ENCODE measurements around the gene DNMT1. TPM values are rescaled to one million over a fixed set of nuclear protein-coding genes. Genes with fewer than 3 reads are reported as not detected.

The DNMT1 gene
- total RNA-seq, 1 experiment from 2014 or later: 227 TPM

DNA sequence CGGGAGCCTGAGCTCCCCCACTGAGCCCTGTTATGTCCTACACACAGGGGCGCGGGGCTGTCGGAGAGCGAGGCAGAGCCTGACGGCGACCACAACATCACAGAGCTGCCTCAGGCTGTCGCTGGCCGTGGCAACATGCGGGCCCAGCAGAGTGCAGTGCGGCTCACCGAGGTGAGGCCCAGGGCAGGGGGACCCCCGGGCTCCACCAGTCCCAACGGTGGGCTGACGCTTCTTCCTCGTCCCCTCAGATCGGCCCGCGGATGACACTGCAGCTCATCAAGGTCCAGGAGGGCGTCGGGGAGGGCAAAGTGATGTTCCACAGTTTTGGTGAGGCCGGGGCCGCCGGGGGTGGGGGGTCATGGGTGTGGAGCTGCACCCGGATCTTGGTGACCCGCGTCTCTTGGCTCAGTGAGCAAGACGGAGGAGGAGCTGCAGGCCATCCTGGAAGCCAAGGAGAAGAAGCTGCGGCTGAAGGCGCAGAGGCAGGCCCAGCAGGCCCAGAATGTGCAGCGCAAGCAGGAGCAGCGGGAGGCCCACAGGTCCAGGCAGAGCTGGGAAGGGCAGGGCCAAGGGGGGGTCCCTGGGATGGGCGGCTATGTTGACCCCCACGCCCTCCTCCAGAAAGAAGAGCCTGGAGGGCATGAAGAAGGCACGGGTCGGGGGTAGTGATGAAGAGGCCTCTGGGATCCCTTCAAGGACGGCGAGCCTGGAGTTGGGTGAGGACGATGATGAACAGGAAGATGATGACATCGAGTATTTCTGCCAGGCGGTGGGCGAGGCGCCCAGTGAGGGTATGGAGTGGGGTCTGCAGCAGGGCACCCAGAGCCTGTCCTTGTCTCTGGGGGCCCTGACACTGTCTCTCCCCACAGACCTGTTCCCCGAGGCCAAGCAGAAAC lies 84.4 kb downstream of the DNMT1 start:
- Histone ChIP-seq H3K27ac (ENCODE audit: insufficient read length, low read depth, low read length) (no peak overlapping the region), H2BK120ac (ENCODE audit: low read depth, low read length, poor library complexity, severe bottlenecking) (no peak overlapping the region), H3K9ac (ENCODE audit: extremely low read depth, insufficient read length, low read length) (no peak overlapping the region), H3K4me1 (ENCODE audit: insufficient read depth, low read length) (no peaks in the 10 kb centered on the region; the same call in 1 of the 2 replicates), H3K9me3 (ENCODE audit: control insufficient read depth, low read depth, low read length) (no peaks in the 10 kb centered on the region), H3K23ac (ENCODE audit: insufficient read length, low read depth, low read length) (no peak overlapping the region), H3K18ac (ENCODE audit: insufficient read length, low read depth, low read length) (no peak overlapping the region), H4K8ac (replicated peaks; ENCODE audit: insufficient read length, low read depth, low read length) (no peak overlapping the region), H4K20me1 (ENCODE audit: control insufficient read depth, insufficient read depth, insufficient read length) (no peaks in the 10 kb centered on the region), H3K23me2 (ENCODE audit: insufficient read length, low read depth, low read length, poor library complexity, severe bottlenecking) (peaks cover 7% of the 10 kb centered on the region), H4K5ac (ENCODE audit: insufficient read length, low read depth, low read length) (no peak overlapping the region), H2AK5ac (ENCODE audit: insufficient read length, low read length) (no peak overlapping the region), H3T11ph (ENCODE audit: low read length) (no peak overlapping the region), H3K79me1 (ENCODE audit: insufficient read depth, low read depth, low read length, poor library complexity, severe bottlenecking) (no peaks in the 10 kb centered on the region), H2AFZ (ENCODE audit: low read length) (no peak overlapping the region), H3K79me2 (ENCODE audit: insufficient read depth, low read length) (peaks cover 7% of the 10 kb centered on the region; the same call in 1 of the 2 replicates), H2BK12ac (ENCODE audit: insufficient read length, low read depth, low read length) (no peak overlapping the region), H3K56ac (ENCODE audit: insufficient read length, low read depth, low read length) (no peak overlapping the region), H2BK15ac (ENCODE audit: low read depth, low read length) (no peak overlapping the region), H4K91ac (ENCODE audit: insufficient read length, low read depth, low read length) (no peak overlapping the region), H3K27me3 (ENCODE audit: insufficient read depth, low read length) (no peaks in the 10 kb centered on the region), H3K4ac (ENCODE audit: low read depth, low read length) (no peak overlapping the region), H3K4me2 (ENCODE audit: insufficient read depth, insufficient read length, low read length) (no peak overlapping the region), H3K14ac (ENCODE audit: insufficient read depth, low read length) (no peak overlapping the region), H2BK20ac (ENCODE audit: low read depth, low read length, poor library complexity, severe bottlenecking) (no peak overlapping the region), H2BK5ac (ENCODE audit: insufficient read length, low read length) (no peak overlapping the region)
- TF ChIP-seq, protein P1, sequence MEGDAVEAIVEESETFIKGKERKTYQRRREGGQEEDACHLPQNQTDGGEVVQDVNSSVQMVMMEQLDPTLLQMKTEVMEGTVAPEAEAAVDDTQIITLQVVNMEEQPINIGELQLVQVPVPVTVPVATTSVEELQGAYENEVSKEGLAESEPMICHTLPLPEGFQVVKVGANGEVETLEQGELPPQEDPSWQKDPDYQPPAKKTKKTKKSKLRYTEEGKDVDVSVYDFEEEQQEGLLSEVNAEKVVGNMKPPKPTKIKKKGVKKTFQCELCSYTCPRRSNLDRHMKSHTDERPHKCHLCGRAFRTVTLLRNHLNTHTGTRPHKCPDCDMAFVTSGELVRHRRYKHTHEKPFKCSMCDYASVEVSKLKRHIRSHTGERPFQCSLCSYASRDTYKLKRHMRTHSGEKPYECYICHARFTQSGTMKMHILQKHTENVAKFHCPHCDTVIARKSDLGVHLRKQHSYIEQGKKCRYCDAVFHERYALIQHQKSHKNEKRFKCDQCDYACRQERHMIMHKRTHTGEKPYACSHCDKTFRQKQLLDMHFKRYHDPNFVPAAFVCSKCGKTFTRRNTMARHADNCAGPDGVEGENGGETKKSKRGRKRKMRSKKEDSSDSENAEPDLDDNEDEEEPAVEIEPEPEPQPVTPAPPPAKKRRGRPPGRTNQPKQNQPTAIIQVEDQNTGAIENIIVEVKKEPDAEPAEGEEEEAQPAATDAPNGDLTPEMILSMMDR (conservative IDR thresholded peaks at IDR 0.05): no peak
- Mint-ChIP-seq H3K36me3 (ENCODE audit: insufficient read depth in 1 of 3, low read depth in 3 of 3) (peaks cover 33 to 69% (median 51%) of the 10 kb centered on the region in 3 experiments), H3K27me3 (ENCODE audit: low read depth) (no peaks in the 10 kb centered on the region; the same call in none of the 2 replicates), H3K9me3 (no peaks in the 10 kb centered on the region; a peak in 1 of 5 replicates), H3K4me1 (peaks cover 7 to 16% of the 10 kb centered on the region in 2 experiments), H3K27ac (peak overlapping the region in 1 of 3 experiments; percentile 44; a peak in 1 of 7 replicates), H3K4me3 (no peak overlapping the region)
- WGBS (ENCODE audit: extremely low coverage, insufficient read length, low lambda C conversion rate): no CpG with 5 or more reads among the region's 44 CpGs
- no peak for DNase-seq

Data from H9 (cell line).